Measurements from ENCODE around the gene NRTN.
"Not testable (repeated sequence)": the region's sequence is repeated elsewhere in the genome, so short reads cannot be mapped to it uniquely, and the experiment has no call there.

The NRTN gene, protein sequence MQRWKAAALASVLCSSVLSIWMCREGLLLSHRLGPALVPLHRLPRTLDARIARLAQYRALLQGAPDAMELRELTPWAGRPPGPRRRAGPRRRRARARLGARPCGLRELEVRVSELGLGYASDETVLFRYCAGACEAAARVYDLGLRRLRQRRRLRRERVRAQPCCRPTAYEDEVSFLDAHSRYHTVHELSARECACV

GRCh38 chr19:5804516-5805461, at the start of gene NRTN:
Gene NRTN (plus strand): TSS chr19:5805067. CDS start chr19:5824166, 19,099 bp downstream.
- no peak for DNase-seq

DNA sequence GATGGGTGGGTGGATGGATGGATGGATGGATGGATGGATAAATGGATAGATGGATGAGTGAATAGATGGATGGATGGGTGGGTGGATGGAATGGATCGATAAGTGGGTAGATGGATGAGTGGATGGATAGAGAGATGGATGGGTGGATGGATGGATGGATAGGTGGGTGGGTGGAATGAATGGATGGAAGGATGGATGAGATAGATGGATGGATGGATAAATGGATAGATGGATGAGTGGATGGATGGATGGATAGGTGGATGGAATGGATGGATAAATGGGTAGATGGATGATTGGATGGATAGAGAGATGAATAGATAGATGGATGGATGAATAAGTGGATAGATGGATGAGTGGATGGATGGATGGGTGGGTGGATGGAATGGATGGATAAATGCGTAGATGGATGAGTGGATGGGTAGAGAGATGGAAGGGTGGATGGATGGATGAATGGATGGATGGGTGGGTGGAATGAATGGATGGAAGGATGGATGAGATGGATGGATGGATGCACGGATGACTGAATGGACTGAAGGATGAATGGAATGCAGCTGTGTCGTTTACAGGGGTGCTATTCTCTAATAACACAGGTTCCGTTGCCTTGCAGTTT, 42.2 kb upstream of the NRTN start:
- no peak for DNase-seq

- no peak for DNase-seq
These were observed 39.6 kb upstream of the NRTN start for GRCh38 chr19:5765220-5765619.

DNA sequence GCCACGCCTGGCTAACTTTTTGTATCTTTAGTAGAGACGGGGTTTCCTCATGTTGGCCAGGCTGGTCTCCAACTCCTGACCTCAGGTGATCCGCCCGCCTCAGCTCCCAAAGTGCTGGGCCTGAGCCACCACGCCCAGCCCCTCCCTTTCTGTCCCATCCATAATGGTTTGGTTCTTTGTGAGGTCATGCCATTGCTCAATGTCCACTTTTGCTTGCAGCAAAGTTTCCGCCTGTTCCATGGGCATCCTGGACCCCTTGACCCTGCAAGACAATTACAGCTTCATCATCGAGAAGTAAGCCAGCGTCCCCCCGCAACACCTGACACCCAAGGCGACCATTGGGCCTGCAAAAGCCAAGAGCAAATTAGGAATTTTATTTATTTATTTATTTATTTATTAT, 36.9 kb upstream of the NRTN start:
- DNase-seq: no peak

DNA sequence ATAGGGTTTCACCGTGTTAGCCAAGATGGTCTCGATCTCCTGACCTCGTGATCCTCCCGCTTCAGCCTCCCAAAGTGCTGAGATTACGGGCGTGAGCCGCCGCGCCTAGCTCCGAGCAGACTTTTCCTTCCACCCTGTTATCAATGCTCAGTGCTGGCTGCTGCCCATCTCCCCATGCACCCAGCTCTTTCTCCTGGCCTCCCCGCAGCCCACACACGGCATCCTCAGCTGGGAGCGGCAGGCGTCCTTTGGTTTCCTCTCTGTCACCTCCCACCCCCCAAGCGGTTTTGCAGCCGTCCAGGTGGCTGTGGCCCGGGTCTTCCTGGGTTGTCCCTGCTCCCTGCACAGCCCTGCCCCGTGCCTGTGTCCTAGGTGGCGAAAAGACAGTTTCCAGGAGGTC, 32.5 kb upstream of the NRTN start:
- no peak for DNase-seq

GRCh38 chr19:5773276-5773675, 31.6 kb upstream of the NRTN start:
- no peak for DNase-seq

- no peak for DNase-seq
These were observed 29.9 kb upstream of the NRTN start for GRCh38 chr19:5774921-5775320.

DNA sequence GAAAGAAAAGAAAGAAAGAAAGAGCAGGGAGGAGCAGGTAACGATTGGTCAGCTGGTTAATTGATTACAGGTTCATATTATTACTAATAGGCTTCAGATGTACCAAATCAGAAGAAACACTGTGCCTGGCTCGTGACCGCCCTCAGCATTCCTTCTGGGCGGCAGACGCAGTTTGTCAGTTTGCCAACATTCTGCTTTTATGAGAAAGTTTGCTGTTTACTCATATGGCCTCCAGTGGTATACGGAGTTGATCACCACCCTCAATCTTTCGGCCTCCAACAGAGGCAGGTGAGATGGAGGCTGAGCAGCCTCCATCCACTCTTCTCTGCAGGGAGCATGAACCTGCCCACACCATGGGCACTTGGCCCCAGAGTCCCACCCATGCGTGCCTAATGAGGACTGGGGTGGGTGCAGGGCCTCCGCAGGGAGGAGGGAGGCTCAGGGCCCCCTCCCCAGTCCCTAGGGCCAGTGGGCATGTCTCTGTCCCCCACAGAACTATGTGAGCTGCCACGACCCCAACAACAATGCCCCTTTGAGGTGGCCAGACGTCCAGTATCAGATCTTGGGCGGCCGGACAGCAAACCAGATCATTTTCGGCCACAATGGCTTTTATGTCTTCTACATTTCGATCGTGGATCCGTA, 29.1 kb upstream of the NRTN start:
- DNase-seq: no peak

DNA sequence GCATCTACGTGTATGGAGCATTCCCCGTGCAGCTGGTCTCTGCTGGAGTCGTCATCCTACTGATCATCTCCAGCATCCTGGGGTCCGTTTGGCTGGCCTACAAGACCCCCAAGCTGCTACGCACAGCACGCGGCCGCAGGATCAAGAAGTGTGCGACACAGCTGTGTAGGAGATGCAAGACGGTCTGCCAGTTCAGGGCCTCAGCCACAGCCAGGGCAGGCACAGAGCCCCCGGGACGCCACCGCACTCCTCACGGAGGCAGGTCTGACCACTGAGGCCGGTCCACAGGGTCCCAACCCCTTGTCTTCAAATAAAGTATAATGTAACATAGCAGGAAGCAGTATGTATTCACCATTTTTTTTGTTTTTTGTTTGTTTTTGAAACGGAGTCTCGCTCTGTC, 26.5 kb upstream of the NRTN start:
- DNase-seq: no peak

GRCh38 chr19:5780916-5781315, 24.0 kb upstream of the NRTN start:
- not testable (repeated sequence) for DNase-seq

DNA sequence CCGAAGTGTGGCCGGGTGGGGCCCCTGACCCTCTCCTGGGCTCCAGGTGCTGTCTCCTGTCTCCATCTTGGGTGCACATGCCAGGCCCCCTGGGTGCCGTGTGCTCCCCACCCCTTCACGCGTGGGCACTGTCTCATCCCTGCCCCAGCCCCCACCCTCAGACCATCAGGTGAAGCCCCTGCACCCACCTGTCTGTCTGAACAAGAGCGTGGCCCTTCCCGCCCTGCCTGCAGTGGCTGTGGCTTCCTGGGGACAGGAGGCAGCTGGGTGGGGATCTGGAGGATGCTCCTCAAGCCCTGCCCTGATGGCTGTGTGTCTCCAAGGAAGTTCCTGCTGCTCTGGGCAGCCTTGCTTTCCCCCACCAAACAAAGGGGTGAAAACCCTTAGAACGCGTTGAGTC, 22.5 kb upstream of the NRTN start:
- DNase-seq: no peak

DNA sequence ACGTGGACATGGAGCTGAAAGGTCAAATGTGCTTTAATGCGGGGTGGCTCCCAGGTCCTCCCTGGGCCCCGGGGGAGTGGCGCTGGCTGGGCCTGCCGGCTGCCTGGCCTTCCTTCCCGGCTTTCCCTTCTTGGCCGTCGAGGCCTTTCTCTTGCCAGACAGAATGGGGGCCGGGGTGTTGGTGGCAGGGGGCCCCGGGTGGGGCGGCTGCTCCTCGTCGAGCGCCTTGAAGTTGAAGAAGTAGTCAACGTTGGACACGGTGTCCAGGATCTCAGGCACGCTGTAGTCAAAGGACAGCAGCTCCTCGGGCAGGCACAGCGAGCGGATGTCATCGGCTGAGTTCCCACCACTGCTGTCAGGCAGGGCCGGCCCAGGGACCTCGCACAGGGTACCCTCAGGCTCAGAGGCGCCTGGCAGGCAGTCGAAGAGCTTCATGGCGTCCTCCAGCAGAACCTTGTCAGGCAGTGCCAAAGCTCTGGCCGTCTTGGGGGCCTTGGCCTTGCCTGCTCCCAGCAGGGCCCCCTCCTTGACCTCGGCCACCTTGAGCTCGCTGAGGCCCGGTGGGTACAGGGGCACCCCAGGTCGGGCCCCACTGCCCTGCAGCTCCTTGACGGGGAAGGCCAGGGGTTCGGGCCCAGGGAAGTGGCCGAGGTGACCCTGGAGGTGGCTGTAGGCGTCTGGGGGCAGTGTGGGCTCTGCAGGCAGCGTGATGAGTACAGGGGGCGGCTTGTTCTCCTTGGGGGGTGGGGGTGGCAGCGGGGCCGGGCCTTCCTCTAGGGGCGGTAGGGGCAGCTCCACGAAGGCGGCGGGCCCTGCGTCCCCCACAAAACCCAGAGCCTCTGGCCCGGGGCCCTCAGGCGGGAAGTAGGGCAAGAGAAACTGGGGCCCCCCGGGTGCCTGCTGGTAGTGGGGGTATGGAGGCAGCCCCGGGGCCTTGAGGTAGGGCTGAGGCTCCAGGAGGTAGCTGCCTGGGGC, 21.6 kb upstream of the NRTN start:
- DNase-seq: no peak

GRCh38 chr19:5784581-5785147, 20.2 kb upstream of the NRTN start, which contains the start of gene PRR22:
Gene PRR22 (minus strand): TSS chr19:5784746. CDS start chr19:5784660, 86 bp downstream.
- no peak for DNase-seq

GRCh38 chr19:5785423-5785822, 19.4 kb upstream of the NRTN start:
- DNase-seq: no peak

GRCh38 chr19:5786593-5787408, 18.1 kb upstream of the NRTN start:
- no peak for DNase-seq

- no peak for DNase-seq
These were observed 17.3 kb upstream of the NRTN start for GRCh38 chr19:5787409-5788182.

DNA sequence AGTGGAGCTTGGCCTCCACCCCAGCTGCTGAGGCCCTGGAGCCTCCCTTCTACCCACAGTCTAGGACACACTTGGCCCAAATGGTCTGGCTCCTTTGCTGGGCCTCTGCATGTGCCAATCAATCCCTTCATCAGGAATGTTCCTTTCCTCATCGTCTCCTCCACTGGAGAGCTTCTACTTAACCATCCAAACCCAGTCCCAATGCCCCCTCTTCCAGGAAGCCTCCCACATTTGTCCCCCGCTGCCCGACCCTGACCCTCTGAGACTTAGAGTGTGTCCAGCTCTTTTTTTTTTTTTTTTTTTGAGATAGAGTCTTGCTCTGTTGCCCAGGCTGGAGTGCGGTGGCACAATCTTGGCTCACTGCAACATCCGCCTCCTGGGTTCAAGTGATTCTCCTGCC, 16.4 kb upstream of the NRTN start:
- DNase-seq: no peak

- DNase-seq: no peak
These were observed 15.5 kb upstream of the NRTN start for GRCh38 chr19:5789351-5789761.

DNA sequence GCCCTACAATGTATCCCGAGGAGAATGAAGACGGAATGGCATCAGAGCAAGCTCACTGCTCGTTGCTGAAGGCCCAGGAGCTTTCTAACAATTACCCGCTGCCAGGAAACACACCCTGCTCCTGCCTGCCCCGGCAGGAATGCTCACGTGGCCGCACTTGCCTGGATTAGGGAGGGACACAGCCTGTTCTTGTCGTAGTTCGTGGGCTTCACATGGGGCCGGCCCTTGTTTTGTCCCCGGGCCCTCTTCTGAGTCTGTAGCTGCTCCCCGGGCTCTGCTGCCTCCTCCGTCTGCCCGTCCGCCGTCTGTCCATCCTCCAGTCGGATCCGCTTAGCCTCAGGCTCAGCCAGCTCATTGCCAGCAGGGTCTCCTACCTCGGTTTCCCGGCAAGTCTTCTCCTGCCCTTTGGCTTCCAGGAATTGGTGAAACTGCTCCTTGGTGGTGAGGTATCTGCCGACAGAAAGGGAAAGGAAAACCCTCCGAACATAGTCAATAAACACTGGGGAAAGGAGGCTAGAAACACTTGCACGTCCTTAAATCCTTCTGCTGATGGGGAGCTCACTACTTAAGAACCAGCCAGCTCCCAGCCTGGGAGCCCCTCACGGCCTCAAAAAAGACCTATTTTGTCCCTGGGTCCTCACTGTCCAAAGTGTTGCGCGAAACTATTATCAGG, 14.8 kb upstream of the NRTN start:
- DNase-seq: no peak
